Heart left ventricle (tissue), 13 donors: Measurements from ENCODE around the gene SELENOK.

Experiments used
- POLR2A ChIP-seq, 2 donors: fragments of 450-650 bp; IDR thresholded peaks; one replicate each; pipeline ENCODE4 v1.6.1; 2017; ENCODE audit warnings: antibody characterized with exemption in 2 of 2, mild to moderate bottlenecking in 2 of 2, moderate library complexity in 2 of 2
- TF ChIP-seq, protein P1 (sequence below), 12 donors: fragments of 200-600 bp; sonication (generic) in 4 of 12; IDR thresholded peaks; one replicate each; pipeline versions ENCODE4 v1.5.0 to v1.8.0; 2018 to 2022; ENCODE audit warnings: antibody characterized with exemption in 12 of 12, mild to moderate bottlenecking in 5 of 12
- donor health status: ischemic (EF 13 %, LVEDD 7.1; RV severe dilation, severe dysfunction).
- donor health status: DM: no; HTN: yes; CAD: no.
- donor health status: DM: no; HTN: no; CAD: no.
- donor health status: ischemic (EF 25% LVEDD 6.9; RV normal size, moderate dysfunction).
- donor health status: ischemic (EF 25% LVEDD 5.7; RV mildly dilated, moderate dysfunction).
- donor health status: ischemic (EF 35%, LVEDD 5.7; RV mildly dilated, moderate dysfunction).
- donor health status: nonischemic (EF 11% LVEDD 7.7; RV severe dilation, severe dysfunction).
- donor health status: DM: yes; HTN: yes; CAD: no.
- donor health status: PGD.
- donor health status: ischemic (EF 29% LVEDD 5.4; RV normal size, mild dysfunction).
- donor health status: nonischemic (EF 23%, LVEDD 6.1; RV moderate dilation, normal function).

DNA sequence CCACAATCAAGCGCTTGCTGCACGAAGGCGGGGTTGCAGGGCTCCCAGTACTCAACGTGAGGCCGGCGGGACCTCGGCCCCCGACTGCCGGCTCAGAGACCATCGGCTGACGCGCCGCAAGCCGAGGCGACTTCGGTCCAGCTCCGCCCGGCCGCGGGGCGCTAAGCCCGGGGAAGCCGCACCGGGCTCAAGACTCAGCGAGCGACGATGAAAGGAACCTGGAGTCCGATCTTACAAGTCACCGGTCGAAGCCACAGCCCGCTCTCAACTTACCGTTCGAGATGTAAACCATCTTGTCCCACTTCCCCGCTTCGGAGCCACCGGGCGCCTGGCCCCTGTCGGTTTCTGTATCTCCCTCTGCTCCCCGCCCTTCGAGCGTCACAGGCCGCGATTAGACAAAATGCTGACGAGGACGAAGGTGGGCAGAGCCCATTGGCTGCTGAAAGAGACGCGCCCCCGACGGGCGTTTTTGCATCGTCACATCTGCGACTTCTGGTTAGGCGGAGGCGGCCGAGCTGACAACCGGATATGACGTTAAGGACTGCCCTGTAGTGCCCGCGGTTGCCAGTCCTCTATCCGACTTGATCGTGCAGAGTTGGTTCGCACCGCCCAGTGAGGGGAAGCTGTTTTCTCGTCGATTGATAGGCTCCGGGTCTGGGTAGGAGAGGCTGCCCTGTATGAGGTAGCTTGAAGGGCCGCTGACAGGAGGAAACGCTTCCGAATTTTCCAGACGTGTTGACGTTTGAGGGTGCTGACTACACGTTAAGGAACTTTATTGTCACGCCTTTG lies at the start of gene SELENOK:
- peak; percentile 95 for TF ChIP-seq POLR2A (IDR thresholded peaks at IDR 0.05)
- TF ChIP-seq, protein P1, sequence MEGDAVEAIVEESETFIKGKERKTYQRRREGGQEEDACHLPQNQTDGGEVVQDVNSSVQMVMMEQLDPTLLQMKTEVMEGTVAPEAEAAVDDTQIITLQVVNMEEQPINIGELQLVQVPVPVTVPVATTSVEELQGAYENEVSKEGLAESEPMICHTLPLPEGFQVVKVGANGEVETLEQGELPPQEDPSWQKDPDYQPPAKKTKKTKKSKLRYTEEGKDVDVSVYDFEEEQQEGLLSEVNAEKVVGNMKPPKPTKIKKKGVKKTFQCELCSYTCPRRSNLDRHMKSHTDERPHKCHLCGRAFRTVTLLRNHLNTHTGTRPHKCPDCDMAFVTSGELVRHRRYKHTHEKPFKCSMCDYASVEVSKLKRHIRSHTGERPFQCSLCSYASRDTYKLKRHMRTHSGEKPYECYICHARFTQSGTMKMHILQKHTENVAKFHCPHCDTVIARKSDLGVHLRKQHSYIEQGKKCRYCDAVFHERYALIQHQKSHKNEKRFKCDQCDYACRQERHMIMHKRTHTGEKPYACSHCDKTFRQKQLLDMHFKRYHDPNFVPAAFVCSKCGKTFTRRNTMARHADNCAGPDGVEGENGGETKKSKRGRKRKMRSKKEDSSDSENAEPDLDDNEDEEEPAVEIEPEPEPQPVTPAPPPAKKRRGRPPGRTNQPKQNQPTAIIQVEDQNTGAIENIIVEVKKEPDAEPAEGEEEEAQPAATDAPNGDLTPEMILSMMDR (IDR thresholded peaks at IDR 0.05): no peak
